Fibroblast of peridontal ligament (primary cell): ENCODE measurements around the gene POU2AF1.
"Not testable (repeated sequence)": the region's sequence is repeated elsewhere in the genome, so short reads cannot be mapped to it uniquely, and the experiment has no call there.

Experiments
- DNase-seq: peaks from one replicate; pipeline ENCODE4 v3.0.0-alpha.2; 2010; ENCODE audit errors: extremely low read depth

POU2AF1 gene

GRCh38 chr11:111347002-111347722 lies 31.9 kb downstream of the POU2AF1 start:
- DNase-seq = no peak

GRCh38 chr11:111344032-111344431 lies 35.0 kb downstream of the POU2AF1 start:
- peak; percentile 85 for DNase-seq

DNA sequence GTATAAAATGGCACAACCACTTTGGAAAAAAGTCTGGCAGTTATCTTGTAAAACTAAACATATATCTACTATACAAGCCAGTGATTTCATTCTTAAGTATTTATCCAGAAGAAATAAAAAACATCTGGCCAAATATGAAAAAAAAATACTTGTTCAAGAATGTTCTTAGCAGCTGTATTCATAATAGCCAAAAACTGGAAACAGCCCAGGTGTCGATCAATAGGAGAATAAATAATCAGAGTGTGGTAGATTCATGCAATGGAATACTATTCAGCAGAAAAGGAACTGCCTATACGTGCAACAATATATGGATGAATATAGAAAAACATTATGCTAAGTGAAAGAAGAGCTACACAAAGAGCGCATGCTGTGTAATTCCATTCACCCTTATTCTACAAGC lies 36.7 kb downstream of the POU2AF1 start:
- no peak for DNase-seq

DNA sequence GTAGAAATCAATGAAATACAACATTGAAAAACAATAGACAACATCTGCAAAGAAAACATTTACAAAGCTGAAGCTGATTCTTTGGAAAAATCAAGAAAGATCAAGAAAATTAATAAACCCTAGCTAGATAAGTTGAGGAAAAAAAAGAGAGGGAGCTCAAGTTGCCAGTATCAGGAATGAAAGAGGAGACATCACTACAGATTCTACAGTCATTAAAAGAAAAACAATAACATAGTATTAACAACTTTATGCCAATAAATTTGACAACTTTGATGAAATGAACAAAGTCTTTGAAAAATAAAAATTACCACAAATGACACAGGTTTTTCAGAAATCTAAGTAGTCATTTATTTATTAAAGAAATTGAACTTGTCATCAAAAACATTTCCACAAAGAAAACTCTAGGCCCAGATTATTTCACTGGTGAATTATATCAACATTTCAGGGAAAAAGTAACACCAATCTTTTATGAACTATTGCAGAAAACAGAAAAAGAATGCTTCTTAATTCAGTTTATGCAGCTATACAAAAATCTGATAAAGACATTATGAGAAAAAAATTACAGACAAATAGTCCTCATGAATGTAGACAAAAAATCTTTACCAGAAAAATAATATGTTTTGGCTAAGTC lies 39.2 kb downstream of the POU2AF1 start:
- no peak for DNase-seq

- DNase-seq = peak; percentile 94
Measured at GRCh38 chr11:111336582-111337256, 42.4 kb downstream of the POU2AF1 start.

- no peak for DNase-seq
Measured at GRCh38 chr11:111336062-111336461, 43.0 kb downstream of the POU2AF1 start.

DNA sequence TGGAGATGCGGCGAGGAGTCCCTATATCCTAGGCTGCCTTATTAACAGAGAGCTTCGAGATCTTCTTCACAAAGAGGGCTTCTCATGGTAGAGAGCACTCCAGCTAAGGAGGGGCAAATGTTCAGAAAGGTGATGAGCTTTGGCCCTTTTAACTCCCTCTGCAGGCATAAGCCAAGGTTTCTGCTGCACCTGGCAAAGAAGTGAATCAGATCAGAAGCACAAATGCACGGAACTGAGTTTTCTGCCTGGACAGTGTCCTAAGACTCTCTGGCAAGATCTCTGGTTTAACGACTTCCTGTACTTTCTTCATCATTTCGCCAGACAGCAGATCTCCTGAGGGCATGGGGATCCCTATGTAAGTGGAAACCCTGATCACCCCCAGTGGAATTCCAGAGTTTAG lies 43.5 kb downstream of the POU2AF1 start:
- no peak for DNase-seq

GRCh38 chr11:111334532-111335502 lies 44.3 kb downstream of the POU2AF1 start:
- DNase-seq = no peak

GRCh38 chr11:111331711-111332479 lies 47.2 kb downstream of the POU2AF1 start:
- DNase-seq = peak; percentile 76

DNA sequence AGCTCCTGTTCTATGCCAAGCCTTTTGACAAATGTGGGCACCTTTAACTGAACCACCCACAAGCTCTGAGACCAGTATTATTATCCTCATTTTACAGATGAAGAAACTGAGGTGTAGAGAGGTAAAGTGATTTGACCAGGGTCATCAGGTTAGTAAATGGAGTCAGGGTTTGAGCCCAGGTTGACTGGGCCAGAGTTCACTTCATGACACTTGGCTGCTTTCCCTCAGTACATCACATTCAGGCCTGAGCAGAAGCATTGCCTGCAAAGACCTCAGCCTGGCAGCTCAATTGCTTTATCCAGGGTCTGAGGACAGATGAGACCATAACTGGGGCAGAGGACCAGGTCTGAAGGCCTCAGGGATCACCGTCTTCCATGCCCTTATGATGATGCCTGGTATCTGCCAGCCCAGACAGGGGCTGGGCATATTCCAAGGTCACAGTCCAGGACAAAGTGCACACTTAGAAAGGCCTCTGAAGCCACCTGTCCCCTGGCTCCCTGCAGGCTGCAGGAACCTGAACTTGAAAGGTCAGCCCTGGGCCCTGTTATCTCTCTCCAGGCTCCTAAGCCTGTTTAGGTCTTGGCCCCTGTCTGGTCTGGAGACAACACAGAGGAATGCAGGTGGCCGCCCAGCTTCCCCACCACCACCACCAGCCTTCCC lies 48.7 kb downstream of the POU2AF1 start:
- DNase-seq = no peak

DNA sequence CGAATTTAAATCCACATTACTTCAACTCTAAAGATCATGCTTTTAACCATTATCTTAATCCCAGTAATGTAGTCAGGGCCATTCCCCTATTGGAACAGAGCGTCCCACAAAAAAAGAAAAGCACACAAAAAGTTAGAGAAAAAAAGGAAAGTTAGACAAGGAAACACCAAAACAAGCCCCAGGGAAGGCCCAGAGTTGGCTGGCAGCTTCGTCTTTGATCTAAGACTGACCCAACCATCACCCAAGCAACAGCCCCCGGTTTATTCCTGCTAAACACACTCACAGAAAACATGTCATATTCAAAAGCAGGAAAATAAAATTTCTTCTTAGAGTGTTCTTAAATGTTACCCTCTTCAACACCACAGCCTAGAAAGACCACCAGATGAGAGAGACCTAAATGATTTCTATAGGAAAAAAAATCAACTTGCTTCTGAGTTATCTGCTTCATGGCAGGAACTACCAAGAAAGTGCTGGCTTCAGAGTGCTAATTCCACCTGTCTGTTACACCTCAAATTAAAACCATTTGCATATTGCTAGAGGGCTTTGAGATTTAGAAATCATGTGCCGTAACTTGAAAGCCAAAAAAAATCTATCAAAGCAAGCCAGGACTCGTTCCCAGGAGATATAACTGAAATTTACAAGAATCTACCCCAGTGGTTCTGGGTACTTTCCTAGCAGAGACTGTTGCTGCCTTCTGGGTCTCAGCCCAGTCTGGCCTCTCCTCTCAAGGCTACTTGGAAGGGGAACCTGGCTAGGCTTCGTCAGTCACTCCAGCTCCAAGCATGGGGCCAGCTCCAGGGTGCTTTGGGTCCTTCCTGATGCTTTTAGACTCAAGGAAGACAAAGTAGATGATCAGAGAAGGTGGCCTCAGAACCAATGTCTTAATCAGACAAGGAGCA lies 49.5 kb downstream of the POU2AF1 start:
- DNase-seq = peak; percentile 43

GRCh38 chr11:111327908-111328624 lies 51.0 kb downstream of the POU2AF1 start:
- DNase-seq = no peak

GRCh38 chr11:111326824-111327223 lies 52.3 kb downstream of the POU2AF1 start:
- no peak for DNase-seq

DNA sequence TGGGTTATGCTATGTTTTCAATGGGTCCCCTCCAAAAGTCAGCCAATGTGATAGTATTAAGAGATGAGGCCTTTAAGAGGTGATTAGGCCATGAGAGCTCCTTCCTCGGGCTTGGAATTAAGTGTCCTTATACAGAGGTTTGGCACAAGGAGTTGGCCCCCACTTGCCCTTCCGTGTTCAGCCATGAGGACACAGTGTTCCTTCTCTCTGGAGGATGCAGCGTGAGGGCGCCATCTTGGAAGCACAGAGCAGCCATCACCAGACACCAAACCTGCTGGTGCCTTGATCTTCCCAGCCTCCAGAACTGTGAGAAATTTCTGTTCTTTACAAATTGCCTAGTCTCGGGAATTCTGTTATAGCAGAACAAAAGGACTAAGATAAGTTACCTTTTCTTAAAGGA lies 53.8 kb downstream of the POU2AF1 start:
- no peak for DNase-seq

DNA sequence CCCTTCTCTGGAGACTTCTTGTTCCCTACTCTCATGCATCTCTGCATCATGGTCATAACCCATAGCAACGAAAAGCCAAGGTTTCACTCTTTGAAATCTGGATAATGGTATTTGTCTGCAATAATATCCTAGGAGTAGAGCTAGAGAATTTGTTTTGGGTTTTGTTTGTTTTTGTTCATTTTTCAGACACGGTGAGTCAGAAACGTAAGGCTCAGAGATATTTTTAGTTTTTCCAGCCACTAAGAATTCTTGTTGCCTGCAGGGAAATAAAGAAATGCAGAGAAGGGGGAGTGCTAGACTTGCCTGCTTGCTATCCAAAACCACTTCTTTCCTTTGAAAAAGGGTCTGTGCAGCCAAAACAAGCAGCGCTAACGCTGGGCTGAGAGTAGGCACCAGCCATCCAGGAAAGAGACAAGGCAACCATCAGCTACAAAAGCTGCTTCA lies 54.8 kb downstream of the POU2AF1 start:
- DNase-seq = peak; percentile 77

- DNase-seq = no peak
Measured at GRCh38 chr11:111322534-111322933, 56.5 kb downstream of the POU2AF1 start.

DNA sequence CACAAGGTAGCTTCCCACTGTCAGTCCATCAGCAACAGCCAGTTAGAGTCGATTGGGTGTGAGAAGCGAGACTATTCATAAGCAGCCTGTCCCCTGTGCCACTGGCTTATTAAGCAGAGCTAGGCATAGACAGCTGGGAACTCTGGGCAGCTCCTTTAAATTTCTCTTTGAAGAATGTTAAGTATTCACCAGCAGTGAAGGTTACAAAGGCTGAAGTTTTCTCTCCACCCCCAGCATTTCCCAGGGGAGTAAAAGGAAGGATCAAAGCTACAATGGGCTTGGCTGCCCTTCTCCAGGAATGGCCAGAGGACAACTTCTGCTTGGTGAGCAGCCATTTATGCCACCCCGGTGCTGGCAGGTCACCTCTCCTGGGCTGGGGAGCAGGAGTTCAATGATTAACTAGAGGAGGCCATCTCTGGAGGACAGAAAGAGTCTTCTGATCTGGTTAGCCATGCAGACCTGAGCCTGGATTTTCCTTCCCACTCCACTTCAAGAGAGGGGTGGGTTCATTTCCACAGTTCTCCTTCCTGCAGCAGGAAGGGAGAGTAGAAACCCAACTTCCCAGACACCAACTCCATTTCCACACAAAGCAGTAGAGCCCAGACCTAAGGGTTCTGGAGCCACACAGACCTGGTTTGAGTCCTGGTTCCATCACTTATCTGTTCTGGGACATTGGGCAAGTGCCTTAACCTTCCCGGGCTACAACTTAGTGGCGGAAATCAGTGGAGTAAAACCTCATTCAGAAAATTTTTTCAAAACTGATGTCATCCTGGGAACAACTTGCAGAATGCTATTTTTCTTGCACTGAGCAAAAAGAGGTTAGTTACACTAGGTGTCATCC lies 58.1 kb downstream of the POU2AF1 start:
- no peak for DNase-seq

- not testable (repeated sequence) for DNase-seq
Measured at GRCh38 chr11:111320199-111320598, 58.9 kb downstream of the POU2AF1 start.
